CD4-positive, alpha-beta T cell treated with Interleukin-15 for 1 hour (primary cell): ENCODE data around the gene CIRBP.
A peak's percentile ranks its signal among the peaks of the same experiment; 100 is the strongest.
"Not testable (repeated sequence)": the region's sequence is repeated elsewhere in the genome, so short reads cannot be mapped to it uniquely, and the experiment has no call there.

Experiments
- DNase-seq: peaks from one replicate; pipeline ENCODE4 v3.0.0-alpha.2; 2020

Gene CIRBP

GRCh38 chr19:1293782-1294604 lies 24.9 kb downstream of the CIRBP start:
- DNase-seq: no peak

- no peak for DNase-seq
Measured at GRCh38 chr19:1294688-1295087, 25.6 kb downstream of the CIRBP start.

- DNase-seq: peak; percentile 26
Measured at GRCh38 chr19:1295169-1296012, 26.3 kb downstream of the CIRBP start.

GRCh38 chr19:1296078-1296477 lies 26.9 kb downstream of the CIRBP start:
- DNase-seq: no peak

- no peak for DNase-seq
Measured at GRCh38 chr19:1296575-1297271, 27.6 kb downstream of the CIRBP start.

- no peak for DNase-seq
Measured at GRCh38 chr19:1298235-1298634, 29.1 kb downstream of the CIRBP start.

- no peak for DNase-seq
Measured at GRCh38 chr19:1299801-1300200, 30.7 kb downstream of the CIRBP start.

- DNase-seq: no peak
Measured at GRCh38 chr19:1300744-1301490, 31.8 kb downstream of the CIRBP start.

GRCh38 chr19:1302533-1303239 lies 33.6 kb downstream of the CIRBP start:
- DNase-seq: no peak

GRCh38 chr19:1304197-1304924 lies 35.2 kb downstream of the CIRBP start:
- DNase-seq: no peak

- not testable (repeated sequence) for DNase-seq
Measured at GRCh38 chr19:1305354-1305753, 36.2 kb downstream of the CIRBP start.

- DNase-seq: no peak
Measured at GRCh38 chr19:1307320-1307719, 38.2 kb downstream of the CIRBP start.

- no peak for DNase-seq
Measured at GRCh38 chr19:1307755-1308303, 38.7 kb downstream of the CIRBP start.

GRCh38 chr19:1308718-1309117 lies 39.6 kb downstream of the CIRBP start:
- DNase-seq: no peak

GRCh38 chr19:1309977-1310852 lies 41.1 kb downstream of the CIRBP start:
- DNase-seq: no peak

GRCh38 chr19:1310853-1311180 lies 41.7 kb downstream of the CIRBP start:
- DNase-seq: no peak

GRCh38 chr19:1311543-1312091 lies 42.5 kb downstream of the CIRBP start:
- no peak for DNase-seq

- DNase-seq: no peak
Measured at GRCh38 chr19:1312767-1313694, 43.9 kb downstream of the CIRBP start.
